GM18870 (cell line): ENCODE data around the gene TMEM79.

Experiments used
- ATAC-seq: cut with Tn5 transposase; IDR thresholded peaks from one replicate; pipeline ENCODE4 v1.9.1; 2021; ENCODE audit warnings: moderate library complexity; ENCODE audit not compliant: unreplicated experiment

TMEM79 gene, protein sequence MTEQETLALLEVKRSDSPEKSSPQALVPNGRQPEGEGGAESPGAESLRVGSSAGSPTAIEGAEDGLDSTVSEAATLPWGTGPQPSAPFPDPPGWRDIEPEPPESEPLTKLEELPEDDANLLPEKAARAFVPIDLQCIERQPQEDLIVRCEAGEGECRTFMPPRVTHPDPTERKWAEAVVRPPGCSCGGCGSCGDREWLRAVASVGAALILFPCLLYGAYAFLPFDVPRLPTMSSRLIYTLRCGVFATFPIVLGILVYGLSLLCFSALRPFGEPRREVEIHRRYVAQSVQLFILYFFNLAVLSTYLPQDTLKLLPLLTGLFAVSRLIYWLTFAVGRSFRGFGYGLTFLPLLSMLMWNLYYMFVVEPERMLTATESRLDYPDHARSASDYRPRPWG

GRCh38 chr1:156284112-156284511, at the start of gene TMEM79:
Gene TMEM79 (plus strand): TSS chr1:156284325. CDS start chr1:156285227, 902 bp downstream.
- no peak for ATAC-seq

DNA sequence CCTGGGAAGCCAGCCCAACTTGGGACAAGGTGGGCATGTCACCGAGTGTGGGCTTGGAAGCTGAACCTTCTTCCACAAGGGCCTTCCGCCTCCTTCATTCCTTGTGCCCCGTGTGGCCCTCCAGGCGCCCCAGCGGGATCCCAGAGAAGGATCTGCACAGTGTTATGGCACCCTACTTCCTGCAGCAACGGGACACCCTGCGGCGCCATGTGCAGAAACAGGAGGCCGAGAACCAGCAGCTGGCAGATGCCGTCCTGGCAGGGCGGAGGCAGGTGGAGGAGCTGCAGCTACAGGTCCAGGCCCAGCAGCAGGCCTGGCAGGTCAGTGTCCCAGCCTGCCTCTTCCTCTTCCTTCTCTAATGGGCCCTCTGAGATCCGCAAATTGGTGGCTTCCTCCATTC, 48.0 kb upstream of the TMEM79 start:
- no peak for ATAC-seq

DNA sequence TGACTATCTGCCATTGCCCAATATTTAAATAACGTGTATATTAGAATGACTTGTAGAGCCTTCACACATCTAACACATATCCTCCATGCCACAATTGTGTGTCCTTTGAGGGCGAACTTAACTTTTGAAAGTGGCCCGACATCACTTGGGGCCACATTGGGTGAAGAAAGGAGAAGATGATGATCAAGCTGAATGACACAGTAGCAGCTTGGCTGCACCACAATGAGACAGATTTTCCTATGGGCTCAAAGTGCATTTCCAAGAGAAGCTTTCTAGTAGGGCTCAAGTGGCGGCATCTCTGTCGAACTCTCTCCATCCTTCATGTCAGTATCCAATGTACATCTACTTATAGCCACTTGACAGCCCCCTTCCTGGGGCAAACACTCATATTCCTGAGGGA, 45.9 kb upstream of the TMEM79 start:
- ATAC-seq: no peak

GRCh38 chr1:156241311-156241811, 42.8 kb upstream of the TMEM79 start:
- no peak for ATAC-seq

DNA sequence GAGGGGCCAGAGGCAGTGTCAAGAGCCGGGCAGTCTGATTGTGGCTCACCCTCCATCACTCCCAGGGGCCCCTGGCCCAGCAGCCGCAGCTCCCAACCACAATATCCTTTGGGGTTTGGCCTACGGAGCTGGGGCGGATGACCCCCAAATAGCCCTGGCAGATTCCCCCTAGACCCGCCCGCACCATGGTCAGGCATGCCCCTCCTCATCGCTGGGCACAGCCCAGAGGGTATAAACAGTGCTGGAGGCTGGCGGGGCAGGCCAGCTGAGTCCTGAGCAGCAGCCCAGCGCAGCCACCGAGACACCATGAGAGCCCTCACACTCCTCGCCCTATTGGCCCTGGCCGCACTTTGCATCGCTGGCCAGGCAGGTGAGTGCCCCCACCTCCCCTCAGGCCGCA, 42.2 kb upstream of the TMEM79 start, which contains the start of gene BGLAP:
Gene BGLAP (plus strand): TSS at position 259 of the 400 bp plus-strand sequence. CDS start 48 bp downstream, at position 307.
- ATAC-seq: no peak

DNA sequence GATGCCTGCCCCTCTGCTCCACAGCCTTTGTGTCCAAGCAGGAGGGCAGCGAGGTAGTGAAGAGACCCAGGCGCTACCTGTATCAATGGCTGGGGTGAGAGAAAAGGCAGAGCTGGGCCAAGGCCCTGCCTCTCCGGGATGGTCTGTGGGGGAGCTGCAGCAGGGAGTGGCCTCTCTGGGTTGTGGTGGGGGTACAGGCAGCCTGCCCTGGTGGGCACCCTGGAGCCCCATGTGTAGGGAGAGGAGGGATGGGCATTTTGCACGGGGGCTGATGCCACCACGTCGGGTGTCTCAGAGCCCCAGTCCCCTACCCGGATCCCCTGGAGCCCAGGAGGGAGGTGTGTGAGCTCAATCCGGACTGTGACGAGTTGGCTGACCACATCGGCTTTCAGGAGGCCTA, 41.4 kb upstream of the TMEM79 start:
- ATAC-seq: no peak

GRCh38 chr1:156244126-156244525, 40.0 kb upstream of the TMEM79 start:
- ATAC-seq: no peak

DNA sequence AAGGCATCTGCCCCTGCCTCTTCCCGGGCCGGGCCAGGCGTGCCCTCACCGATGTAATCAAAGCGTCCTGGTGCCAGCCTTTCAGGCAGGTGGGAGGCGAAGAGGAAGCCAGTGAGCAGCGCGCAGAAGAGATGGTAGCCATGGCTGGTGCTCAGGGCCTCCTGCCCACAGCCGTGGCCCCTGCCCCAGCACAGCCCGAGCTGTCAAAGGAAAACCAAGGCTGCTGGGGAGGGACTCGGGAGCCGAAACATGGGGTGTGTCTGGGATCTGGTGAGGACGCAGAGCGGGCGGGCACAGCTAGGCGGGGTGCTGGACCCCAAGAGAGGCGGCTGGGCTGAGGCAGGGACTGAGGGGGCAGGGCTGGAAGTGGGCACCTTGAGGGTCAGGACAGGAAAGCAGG, 39.4 kb upstream of the TMEM79 start:
- ATAC-seq: no peak

GRCh38 chr1:156245451-156246232, 38.5 kb upstream of the TMEM79 start:
- ATAC-seq: no peak

GRCh38 chr1:156246241-156246780, 37.8 kb upstream of the TMEM79 start:
- no peak for ATAC-seq

DNA sequence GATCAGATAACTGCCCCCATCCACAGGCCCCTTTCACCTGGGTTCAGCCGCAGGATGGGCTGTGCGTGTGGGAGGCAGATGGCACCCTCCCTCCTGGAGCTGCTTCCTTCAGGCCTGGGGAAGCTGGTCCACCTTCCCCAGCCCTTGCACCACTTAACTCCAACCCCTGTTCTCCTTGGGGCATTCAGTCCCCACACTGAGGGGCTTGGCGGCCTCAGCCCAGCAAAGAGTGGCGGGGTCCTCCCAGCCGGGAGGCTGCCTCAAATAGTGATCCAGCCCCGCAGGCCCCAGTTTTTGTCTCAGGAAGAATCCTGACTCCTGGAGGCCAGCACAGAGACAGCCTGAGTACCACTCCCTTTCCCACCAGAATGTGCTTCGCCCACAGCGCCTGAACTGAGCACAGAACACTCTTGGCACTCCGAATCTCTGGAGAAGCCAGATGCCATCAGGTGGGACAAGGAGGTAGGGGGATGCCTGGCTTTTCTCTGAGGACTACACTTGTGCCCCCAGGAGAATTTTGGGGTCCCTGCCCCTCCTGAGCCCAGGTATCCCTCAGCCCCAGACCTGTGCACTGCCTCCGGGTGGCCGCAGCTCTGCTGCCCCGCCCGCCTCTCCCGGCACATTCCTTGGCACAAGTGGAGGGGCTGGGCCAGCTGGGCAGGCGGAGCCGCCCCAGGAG, 37.2 kb upstream of the TMEM79 start:
- ATAC-seq: no peak

GRCh38 chr1:156247460-156248322, 36.4 kb upstream of the TMEM79 start, which contains the start of gene PAQR6:
Gene PAQR6 (minus strand): TSS chr1:156248056. CDS start chr1:156246731, 1,325 bp downstream.
- no peak for ATAC-seq

DNA sequence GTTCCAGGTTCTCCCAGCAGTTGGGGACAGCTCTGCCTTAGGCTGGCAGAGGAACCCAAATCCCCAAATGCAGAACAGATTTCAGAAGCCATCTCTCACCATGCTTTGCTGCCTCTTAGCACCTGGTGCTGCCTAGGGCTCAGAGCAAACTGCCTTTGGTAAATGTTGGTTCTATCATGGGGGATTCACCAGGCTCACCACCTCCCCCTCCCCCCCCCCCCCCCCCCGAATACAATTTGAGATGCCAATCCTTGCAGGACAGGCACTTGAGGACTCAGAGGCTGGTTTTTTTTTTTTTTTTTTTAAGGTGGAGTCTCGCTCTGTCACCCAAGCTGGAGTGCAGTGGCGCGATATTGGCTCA, 35.8 kb upstream of the TMEM79 start:
- no peak for ATAC-seq

GRCh38 chr1:156249593-156249992, 34.5 kb upstream of the TMEM79 start:
- no peak for ATAC-seq

DNA sequence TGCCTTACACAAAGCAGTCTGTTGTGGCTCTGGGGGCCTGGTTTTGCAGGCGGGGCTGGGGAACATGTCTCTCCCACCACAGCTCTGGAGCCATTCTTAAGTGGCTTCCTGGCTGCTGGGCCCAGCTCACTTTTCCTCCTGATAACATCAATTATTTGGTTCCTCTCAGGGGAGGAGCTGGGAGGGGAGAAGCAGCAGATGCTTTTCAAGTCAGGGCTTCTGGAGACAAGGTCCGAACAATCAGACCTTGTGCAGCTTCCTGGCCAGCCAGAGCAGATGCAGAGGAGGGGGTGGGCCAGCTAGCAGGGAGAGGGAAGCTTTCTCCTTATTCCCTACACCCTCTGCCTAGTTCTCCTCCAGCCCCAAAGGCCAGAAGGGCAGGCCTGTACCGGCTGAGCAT, 32.6 kb upstream of the TMEM79 start:
- ATAC-seq: no peak

DNA sequence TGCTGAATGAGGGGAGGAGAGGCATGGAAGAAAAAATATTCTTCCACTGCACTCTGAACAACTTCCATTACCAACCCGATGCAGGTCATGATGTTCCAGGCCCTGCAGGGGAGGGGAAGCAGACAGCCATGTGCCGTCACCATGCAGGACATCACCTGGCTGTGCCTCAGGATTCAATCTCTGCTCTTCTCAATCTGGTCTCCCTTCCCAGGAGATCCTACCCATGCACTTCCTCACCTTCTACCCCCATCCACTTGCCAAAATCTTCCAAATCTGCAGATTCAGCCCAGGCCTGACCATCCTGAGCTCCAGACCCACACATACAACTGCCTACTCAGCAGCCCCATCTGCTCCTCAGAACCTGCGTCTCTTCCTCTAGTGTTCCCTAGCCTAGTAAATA, 30.5 kb upstream of the TMEM79 start:
- no peak for ATAC-seq

DNA sequence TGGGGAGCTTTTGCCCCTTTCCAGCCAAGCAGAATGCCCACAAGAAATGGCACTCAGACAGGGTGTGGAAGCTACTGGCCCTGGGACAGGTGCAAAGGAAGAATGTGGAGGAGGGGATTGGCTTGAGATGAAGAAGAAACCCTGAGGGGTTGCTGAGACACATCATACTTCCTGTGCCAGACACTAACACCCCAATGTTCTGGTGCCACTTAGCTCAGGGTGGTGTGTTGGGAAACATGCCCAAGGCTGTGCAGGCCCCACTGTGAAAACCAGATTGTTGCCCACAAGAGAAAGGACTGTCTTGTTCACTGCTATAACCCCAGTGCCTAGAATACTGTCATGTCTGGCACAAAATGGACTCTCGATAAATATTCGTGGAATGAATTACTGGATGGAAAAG, 26.4 kb upstream of the TMEM79 start:
- ATAC-seq: no peak

DNA sequence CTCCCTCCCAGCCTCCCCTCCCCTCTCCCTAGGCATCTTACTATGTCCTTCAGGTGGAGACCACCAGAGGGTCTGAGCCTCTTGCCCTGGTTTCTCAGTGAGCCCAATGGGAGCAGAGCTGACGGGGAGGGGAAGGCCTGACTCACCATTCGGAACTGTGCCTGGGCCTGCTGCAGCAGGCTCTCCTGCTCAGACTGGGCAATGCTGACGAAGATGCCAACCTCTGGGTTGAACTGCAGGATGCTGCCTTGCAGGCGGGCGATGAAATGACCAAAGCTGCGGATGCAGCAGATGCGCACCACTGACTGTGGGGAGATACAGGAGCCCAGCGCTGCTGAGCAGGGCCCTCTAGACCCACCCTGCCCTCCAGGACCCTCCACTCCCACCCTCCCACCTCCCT, 25.3 kb upstream of the TMEM79 start:
- no peak for ATAC-seq

DNA sequence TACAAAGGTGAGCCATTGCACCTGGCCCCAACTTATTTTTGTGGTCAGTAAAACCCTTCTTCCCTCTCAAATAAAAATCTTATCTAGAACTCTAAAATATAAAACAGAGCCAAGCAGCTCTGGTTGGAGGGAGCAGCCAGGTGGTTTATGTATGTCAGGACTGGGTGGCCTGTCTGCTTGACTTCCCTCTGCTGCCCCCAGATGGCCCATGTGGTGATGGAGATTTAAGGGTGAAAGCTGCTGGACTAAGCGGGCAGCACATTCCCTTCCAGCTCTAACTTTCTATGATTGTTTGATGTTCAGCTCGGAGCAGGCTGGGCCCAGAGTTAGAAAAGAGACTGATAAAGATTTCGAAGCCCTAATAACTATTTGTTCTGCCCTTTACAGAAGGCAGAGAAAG, 24.3 kb upstream of the TMEM79 start:
- no peak for ATAC-seq

- ATAC-seq: no peak
These were observed 23.2 kb upstream of the TMEM79 start for GRCh38 chr1:156260896-156261295.
